HG02759 (cell line): ENCODE data around the gene DYNC2I2.
"Not testable (repeated sequence)": the region's sequence is repeated elsewhere in the genome, so short reads cannot be mapped to it uniquely, and the experiment has no call there.

ENCODE experiments used
- ATAC-seq: cut with Tn5 transposase; IDR thresholded peaks from one replicate; pipeline ENCODE4 v1.9.1; 2021; ENCODE audit warnings: mild to moderate bottlenecking, moderate library complexity; ENCODE audit not compliant: unreplicated experiment

DYNC2I2 gene

GRCh38 chr9:128619779-128620178 lies 36.9 kb downstream of the DYNC2I2 start:
- ATAC-seq = no peak

- ATAC-seq = no peak
Measured at GRCh38 chr9:128619127-128619526, 37.5 kb downstream of the DYNC2I2 start.

- no peak for ATAC-seq
Measured at GRCh38 chr9:128617943-128618342, 38.7 kb downstream of the DYNC2I2 start.

- ATAC-seq = no peak
Measured at GRCh38 chr9:128615571-128615970, 41.1 kb downstream of the DYNC2I2 start.

DNA sequence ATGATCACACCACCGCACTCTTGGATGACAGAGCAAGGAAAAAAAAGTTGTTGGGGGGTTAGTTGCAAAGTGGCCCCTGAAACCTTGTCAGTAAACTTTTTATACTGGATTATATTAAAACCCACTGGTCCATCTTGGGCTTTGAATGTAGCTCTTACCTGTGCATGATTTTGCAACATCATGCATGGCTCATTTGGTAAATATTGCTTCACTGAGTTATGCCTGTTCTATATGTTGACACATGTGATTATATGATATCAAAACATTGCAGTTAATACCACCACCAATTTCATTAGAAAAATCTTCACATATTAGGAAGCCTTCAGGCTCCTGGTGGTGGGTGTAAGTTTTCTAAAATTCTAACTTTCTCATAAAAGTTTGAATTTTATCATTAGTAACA lies 41.9 kb downstream of the DYNC2I2 start:
- no peak for ATAC-seq

DNA sequence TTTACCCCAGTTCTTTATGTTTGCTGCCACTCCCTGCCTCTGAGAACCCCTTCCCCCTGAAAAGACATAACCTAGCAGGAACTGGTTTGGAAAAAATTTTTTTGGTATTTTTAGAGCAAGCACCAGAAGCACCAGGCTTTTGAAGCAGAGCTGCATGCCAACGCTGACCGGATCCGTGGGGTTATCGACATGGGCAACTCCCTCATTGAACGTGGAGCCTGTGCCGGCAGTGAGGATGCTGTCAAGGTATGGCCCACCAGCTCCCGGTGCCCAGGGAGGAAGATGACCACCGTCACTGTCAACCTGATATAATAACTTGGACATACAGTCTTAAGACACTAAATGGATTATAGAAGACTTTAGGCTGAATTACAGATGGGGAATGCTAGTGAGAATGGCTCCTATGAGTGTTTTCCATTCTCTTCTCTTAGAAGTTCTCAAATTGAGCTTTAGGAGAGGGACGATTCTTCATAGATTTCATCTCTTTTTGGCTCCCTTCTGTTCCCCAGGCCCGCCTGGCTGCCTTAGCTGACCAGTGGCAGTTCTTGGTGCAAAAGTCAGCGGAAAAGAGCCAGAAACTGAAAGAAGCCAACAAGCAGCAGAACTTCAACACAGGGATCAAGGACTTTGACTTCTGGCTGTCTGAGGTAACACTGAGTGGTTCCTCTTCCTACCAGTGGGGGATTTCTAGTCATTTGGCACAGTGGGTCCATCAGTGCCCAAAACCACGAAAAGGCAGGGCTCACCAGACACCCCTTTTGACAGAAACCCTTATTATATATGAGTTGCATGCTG lies 44.9 kb downstream of the DYNC2I2 start:
- ATAC-seq = no peak

- ATAC-seq = no peak
Measured at GRCh38 chr9:128610897-128611296, 45.8 kb downstream of the DYNC2I2 start.

DNA sequence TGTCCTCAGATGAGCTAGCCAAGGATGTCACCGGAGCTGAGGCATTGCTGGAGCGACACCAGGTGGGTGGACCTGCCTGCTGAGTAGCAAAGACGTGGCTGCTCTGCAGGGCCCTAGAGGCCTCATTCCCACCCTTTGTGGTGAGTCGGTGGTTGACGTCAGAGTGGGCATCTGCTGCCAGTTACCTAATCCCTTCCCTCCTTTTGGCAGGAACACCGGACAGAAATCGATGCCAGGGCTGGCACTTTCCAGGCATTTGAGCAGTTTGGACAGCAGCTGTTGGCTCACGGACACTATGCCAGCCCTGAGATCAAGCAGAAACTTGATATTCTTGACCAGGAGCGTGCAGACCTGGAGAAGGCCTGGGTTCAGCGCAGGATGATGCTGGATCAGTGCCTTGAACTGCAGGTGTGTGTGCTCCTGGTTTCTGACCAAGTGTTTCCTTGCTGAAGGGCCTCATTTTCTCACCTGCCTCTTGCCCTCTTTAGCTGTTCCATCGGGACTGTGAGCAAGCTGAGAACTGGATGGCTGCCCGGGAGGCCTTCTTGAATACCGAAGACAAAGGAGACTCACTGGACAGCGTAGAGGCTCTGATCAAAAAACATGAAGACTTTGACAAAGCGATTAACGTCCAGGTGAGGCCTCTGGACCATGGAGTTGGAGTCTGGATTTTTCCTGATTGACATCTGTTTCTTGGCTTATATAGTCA lies 48.9 kb downstream of the DYNC2I2 start:
- ATAC-seq = no peak

DNA sequence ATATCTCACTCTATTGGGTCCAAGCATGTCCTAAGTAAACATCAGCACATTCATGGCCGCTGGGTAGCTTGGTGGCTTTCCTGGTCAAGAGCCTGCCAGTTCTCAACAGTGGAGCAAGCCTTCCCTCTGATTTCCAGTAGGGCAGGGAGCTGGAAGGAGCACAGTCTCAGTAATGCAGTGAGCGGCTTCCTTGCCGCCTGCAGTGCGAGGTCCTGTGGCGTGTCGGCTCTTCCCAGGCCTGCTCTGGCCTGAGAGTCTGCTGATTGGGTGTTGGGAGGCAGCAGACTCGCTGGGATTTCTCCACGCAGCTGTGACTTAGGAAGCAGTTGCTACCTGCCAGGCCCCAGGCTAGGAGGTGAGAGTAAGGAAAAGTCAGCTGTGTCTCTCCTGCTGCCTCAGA lies 53.0 kb downstream of the DYNC2I2 start:
- no peak for ATAC-seq

GRCh38 chr9:128600099-128600498 lies 56.5 kb downstream of the DYNC2I2 start:
- ATAC-seq = no peak

- no peak for ATAC-seq
Measured at GRCh38 chr9:128595471-128595870, 61.2 kb downstream of the DYNC2I2 start.

- no peak for ATAC-seq
Measured at GRCh38 chr9:128593856-128594255, 62.8 kb downstream of the DYNC2I2 start.

DNA sequence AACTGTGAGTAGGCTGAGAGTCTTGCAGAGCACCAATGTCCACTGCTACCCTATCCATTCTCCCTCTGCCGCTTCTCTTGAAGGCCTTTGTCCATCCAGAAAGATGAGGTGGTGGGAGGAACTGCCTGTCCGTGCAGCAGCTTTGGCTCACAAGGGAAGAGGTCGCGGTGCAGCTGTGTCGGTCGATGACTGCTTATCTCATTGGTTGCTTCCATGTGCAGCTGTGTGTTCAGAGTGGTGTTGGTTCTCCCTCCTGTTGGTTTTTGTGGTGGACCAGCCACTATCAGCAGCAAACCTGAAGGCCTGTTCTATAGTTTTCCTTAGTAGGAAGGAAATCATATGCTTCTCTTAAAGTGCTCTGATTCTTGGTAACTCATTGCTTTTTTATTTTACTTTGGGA lies 63.6 kb downstream of the DYNC2I2 start:
- no peak for ATAC-seq

GRCh38 chr9:128588581-128589233 lies 67.9 kb downstream of the DYNC2I2 start:
- no peak for ATAC-seq

- no peak for ATAC-seq
Measured at GRCh38 chr9:128587453-128587852, 69.2 kb downstream of the DYNC2I2 start.

DNA sequence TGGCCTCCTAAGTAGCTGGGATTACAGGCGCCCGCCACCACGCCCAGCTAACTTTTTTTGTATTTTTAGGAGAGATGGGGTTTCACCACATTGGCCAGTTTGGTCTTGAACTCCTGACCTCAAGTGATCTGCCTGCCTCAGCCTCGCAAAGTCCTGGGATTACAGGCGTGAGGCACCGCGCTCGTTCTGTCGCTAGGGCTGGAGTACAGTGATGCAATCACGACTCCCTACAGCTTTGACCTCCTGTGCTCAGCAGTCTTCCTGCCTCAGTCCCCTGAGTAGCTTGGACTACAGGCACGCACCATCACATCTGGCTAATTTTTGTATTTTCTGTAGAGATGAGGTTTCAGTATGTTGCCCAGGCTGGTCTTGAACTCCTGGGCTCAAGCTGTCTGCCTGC lies 69.7 kb downstream of the DYNC2I2 start:
- not testable (repeated sequence) for ATAC-seq

DNA sequence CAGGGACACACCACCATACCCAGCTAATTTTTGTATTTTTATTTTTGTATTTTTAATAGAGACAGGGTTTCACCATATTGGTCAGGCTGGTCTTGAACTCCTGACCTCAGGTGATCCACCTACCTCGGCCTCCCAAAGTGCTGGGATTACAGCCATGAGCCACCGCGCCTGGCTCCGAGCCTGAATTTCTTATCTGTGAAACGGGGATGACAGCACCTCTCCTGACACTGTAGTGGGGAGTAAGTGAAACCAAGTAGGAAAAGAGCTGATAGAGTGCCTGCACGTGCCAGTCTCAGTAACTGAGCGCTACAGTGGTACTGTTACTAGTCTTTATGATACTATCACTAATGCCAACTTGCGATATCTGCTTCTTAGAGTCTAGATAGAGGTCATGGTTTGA lies 71.5 kb downstream of the DYNC2I2 start:
- not testable (repeated sequence) for ATAC-seq
